HTERT RPE-1 (cell line): ENCODE data around the gene GNRH2.
"Not testable (repeated sequence)": the region's sequence is repeated elsewhere in the genome, so short reads cannot be mapped to it uniquely, and the experiment has no call there.

ENCODE experiments used
- in situ Hi-C: fragments of 300-500 bp; cut with MboI; formaldehyde crosslinking; loops from 4 replicates; pipeline ENCODE4 v1.14.3; 2020; ENCODE audit warnings: low sequenced_read_pairs

The GNRH2 gene

GRCh38 chr20:3041854-3042409 lies 1.5 kb upstream of the GNRH2 start:
- in situ Hi-C loops = no loop called here

GRCh38 chr20:3042625-3043024 lies 797 bp upstream of the GNRH2 start:
- in situ Hi-C loops = no loop called here

GRCh38 chr20:3044336-3044965 lies 1.0 kb downstream of the GNRH2 start:
- in situ Hi-C loops = no loop called here

- in situ Hi-C loops = no loop called here
Measured at GRCh38 chr20:3045042-3045815, 1.8 kb downstream of the GNRH2 start.

GRCh38 chr20:3045816-3046676 lies 2.6 kb downstream of the GNRH2 start, which contains the start of gene MRPS26:
Gene MRPS26, plus strand, starts transcription at chr20:3046052. Its CDS starts 17 bp downstream, at chr20:3046069.
- in situ Hi-C loops = no loop called here

GRCh38 chr20:3046677-3047462 lies 3.4 kb downstream of the GNRH2 start:
- in situ Hi-C loops = no loop called here

GRCh38 chr20:3047486-3048419 lies 4.3 kb downstream of the GNRH2 start:
- in situ Hi-C loops = no loop called here

- in situ Hi-C loops = no loop called here
Measured at GRCh38 chr20:3051385-3052019, 8.1 kb downstream of the GNRH2 start.

GRCh38 chr20:3059489-3059888 lies 16.1 kb downstream of the GNRH2 start:
- in situ Hi-C loops = no loop called here

GRCh38 chr20:3064119-3064518 lies 20.7 kb downstream of the GNRH2 start:
- in situ Hi-C loops = not testable (repeated sequence)

- in situ Hi-C loops = no loop called here
Measured at GRCh38 chr20:3067139-3068014, 24.0 kb downstream of the GNRH2 start.

GRCh38 chr20:3068075-3068474 lies 24.7 kb downstream of the GNRH2 start:
- in situ Hi-C loops = no loop called here

- in situ Hi-C loops = no loop called here
Measured at GRCh38 chr20:3068986-3069900, 25.8 kb downstream of the GNRH2 start.

- in situ Hi-C loops = no loop called here
Measured at GRCh38 chr20:3070725-3071124, 27.3 kb downstream of the GNRH2 start.

- in situ Hi-C loops = no loop called here
Measured at GRCh38 chr20:3071266-3071609, 27.8 kb downstream of the GNRH2 start.

GRCh38 chr20:3071610-3072529 lies 28.4 kb downstream of the GNRH2 start, which contains the start of gene OXT:
Gene OXT, plus strand, starts transcription at chr20:3071620. Its CDS starts 36 bp downstream, at chr20:3071656.
- in situ Hi-C loops = no loop called here
